Tibial nerve (tissue), 4 donors: Measurements from ENCODE around the gene DPYSL4. TPM values are rescaled to one million over a fixed set of nuclear protein-coding genes. Genes with fewer than 3 reads are reported as not detected.
"Not testable (repeated sequence)": the region's sequence is repeated elsewhere in the genome, so short reads cannot be mapped to it uniquely, and the experiment has no call there.

Experiments used
- DNase-seq, 2 donors: peaks; one replicate each; pipeline ENCODE4 v3.0.0-alpha.2; 2019; ENCODE audit warnings: low spot score in 2 of 2
- H3K27ac ChIP-seq, 4 donors: fragments of 200-600 bp; sonication (generic) in 3 of 4; one replicate each; pipeline ENCODE4 v1.5.1; 2017 to 2019; ENCODE audit warnings: mild to moderate bottlenecking in 1 of 4
- H3K27me3 ChIP-seq, 2 donors: fragments of 200-600 bp; sonication (generic) in 1 of 2; one replicate each; pipeline versions ENCODE4 v1.5.1 to v1.6.0; 2017 to 2019
- H3K36me3 ChIP-seq, 3 donors: fragments of 200-600 bp; sonication (generic); one replicate each; pipeline ENCODE4 v1.5.1; 2018 to 2019
- H3K4me1 ChIP-seq, 4 donors: fragments of 200-600 bp; sonication (generic) in 3 of 4; one replicate each; pipeline ENCODE4 v1.5.1; 2017 to 2019
- H3K4me3 ChIP-seq, 4 donors: fragments of 200-600 bp; sonication (generic) in 3 of 4; one replicate each; pipeline ENCODE4 v1.5.1; 2017 to 2019; ENCODE audit warnings: mild to moderate bottlenecking in 1 of 4, moderate library complexity in 1 of 4
- H3K9me3 ChIP-seq, 4 donors: fragments of 200-600 bp; sonication (generic) in 3 of 4; one replicate each; pipeline ENCODE4 v1.5.1; 2017 to 2019
- CTCF ChIP-seq, 5 experiments: fragments of 200-600 bp in 3 of 5; fragments of 450-650 bp in 2 of 5; sonication (generic) in 3 of 5; IDR thresholded peaks; one replicate each; pipeline ENCODE4 v1.5.1; 2016 to 2019; ENCODE audit warnings: antibody characterized with exemption in 5 of 5, mild to moderate bottlenecking in 3 of 5, moderate library complexity in 2 of 5
- EP300 ChIP-seq, 2 donors: sonication (generic); formaldehyde crosslinking; IDR thresholded peaks; one replicate each; pipeline ENCODE4 v1.6.1; 2017; ENCODE audit warnings: antibody characterized with exemption in 2 of 2, mild to moderate bottlenecking in 1 of 2
- POLR2A ChIP-seq, 2 donors: fragments of 450-650 bp; IDR thresholded peaks; one replicate each; pipeline ENCODE4 v1.6.1; 2017; ENCODE audit warnings: antibody characterized with exemption in 2 of 2, mild to moderate bottlenecking in 2 of 2, moderate library complexity in 2 of 2
- WGBS, 2 donors: methylation state at CpG; one replicate each; pipeline ENCODE4 v1.1.5; 2018; 5-methylcytosine and 5-hydroxymethylcytosine counted together
- total RNA-seq, 4 donors: library from RNA; depleted of rRNA; stranded (reverse); fragments of >200 nt; gene quantifications; one replicate each; pipeline ENCODE4 v1.1.0, GENCODE V29; 2016

Gene DPYSL4
- total RNA-seq, 4 donors from 2014 or later, result 0.21 to 3.1 (median 1.4) TPM

GRCh38 chr10:132210766-132211165 is 24.0 kb downstream of the DPYSL4 start:
- peaks cover 0 to 68% (median 0%) of the 10 kb centered on the region in 3 donors for H3K36me3 ChIP-seq
- H3K27me3 ChIP-seq, result no peaks in the 10 kb centered on the region
- no peak overlapping the region for H3K27ac ChIP-seq
- peaks cover 0 to 31% (median 0%) of the 10 kb centered on the region in 4 donors for H3K9me3 ChIP-seq
- TF ChIP-seq POLR2A (IDR thresholded peaks at IDR 0.05), result no peak
- no peak for TF ChIP-seq EP300 (IDR thresholded peaks at IDR 0.05)
- TF ChIP-seq CTCF (IDR thresholded peaks at IDR 0.05), result no peak
- no peak for DNase-seq
- no peak overlapping the region for H3K4me3 ChIP-seq
- 93 to 95% methylated on average over 14 of the region's 14 CpGs for WGBS, 2 donors
- no peaks in the 10 kb centered on the region for H3K4me1 ChIP-seq

- TF ChIP-seq POLR2A (IDR thresholded peaks at IDR 0.05) (no peak), CTCF (IDR thresholded peaks at IDR 0.05) (no peak), EP300 (IDR thresholded peaks at IDR 0.05) (no peak)
- no peak for DNase-seq
- Histone ChIP-seq H3K27ac (no peak overlapping the region), H3K9me3 (peaks cover 0 to 35% (median 0%) of the 10 kb centered on the region in 4 donors), H3K4me3 (no peak overlapping the region), H3K4me1 (no peaks in the 10 kb centered on the region), H3K27me3 (no peaks in the 10 kb centered on the region), H3K36me3 (peaks cover 0 to 71% (median 0%) of the 10 kb centered on the region in 3 donors)
- 91 to 95% methylated on average over 12 to 13 of the region's 14 CpGs for WGBS, 2 donors
Observed at GRCh38 chr10:132211246-132211645, 24.5 kb downstream of the DPYSL4 start.

GRCh38 chr10:132212816-132213215 is 26.1 kb downstream of the DPYSL4 start:
- WGBS, 2 donors, result 83 to 93% methylated on average over 3 to 9 of the region's 9 CpGs
- H3K4me1 ChIP-seq, result no peaks in the 10 kb centered on the region
- H3K27me3 ChIP-seq, result no peaks in the 10 kb centered on the region
- TF ChIP-seq CTCF (IDR thresholded peaks at IDR 0.05) (no peak), POLR2A (IDR thresholded peaks at IDR 0.05) (no peak), EP300 (IDR thresholded peaks at IDR 0.05) (no peak)
- H3K36me3 ChIP-seq, result peaks cover 0 to 82% (median 0%) of the 10 kb centered on the region in 3 donors
- no peak overlapping the region for H3K4me3 ChIP-seq
- H3K9me3 ChIP-seq, result peaks cover 0 to 47% (median 0%) of the 10 kb centered on the region in 4 donors
- DNase-seq, result no peak
- H3K27ac ChIP-seq, result no peak overlapping the region

- H3K4me1 ChIP-seq, result no peaks in the 10 kb centered on the region
- H3K27me3 ChIP-seq, result no peaks in the 10 kb centered on the region
- no peak overlapping the region for H3K4me3 ChIP-seq
- H3K36me3 ChIP-seq, result peaks cover 0 to 72% (median 0%) of the 10 kb centered on the region in 3 donors
- DNase-seq, result no peak
- peaks cover 0 to 47% (median 0%) of the 10 kb centered on the region in 4 donors for H3K9me3 ChIP-seq
- TF ChIP-seq POLR2A (IDR thresholded peaks at IDR 0.05), result no peak
- no peak for TF ChIP-seq EP300 (IDR thresholded peaks at IDR 0.05)
- TF ChIP-seq CTCF (IDR thresholded peaks at IDR 0.05), result no peak
- H3K27ac ChIP-seq, result no peak overlapping the region
- WGBS, 2 donors, result 54 to 59% methylated on average over 4 of the region's 4 CpGs
Observed at GRCh38 chr10:132213917-132214316, 27.2 kb downstream of the DPYSL4 start.

GRCh38 chr10:132216441-132216840 is 29.7 kb downstream of the DPYSL4 start:
- not testable (repeated sequence) for H3K27me3 ChIP-seq, H3K27ac ChIP-seq, H3K4me1 ChIP-seq, H3K4me3 ChIP-seq, DNase-seq
- Histone ChIP-seq H3K36me3 (peaks cover 0 to 54% (median 0%) of the 10 kb centered on the region in 3 donors), H3K9me3 (peaks cover 0 to 47% (median 0%) of the 10 kb centered on the region in 4 donors)
- 83 to 93% methylated on average over 3 of the region's 3 CpGs for WGBS, 2 donors

GRCh38 chr10:132219486-132219885 is 32.7 kb downstream of the DPYSL4 start:
- H3K27ac ChIP-seq, result no peak overlapping the region
- H3K4me1 ChIP-seq, result peaks cover 0 to 9% (median 0%) of the 10 kb centered on the region in 4 donors
- H3K9me3 ChIP-seq, result peaks cover 0 to 28% (median 0%) of the 10 kb centered on the region in 4 donors
- no peak for DNase-seq
- WGBS, 2 donors, result 74 to 89% methylated on average over 7 of the region's 7 CpGs
- H3K36me3 ChIP-seq, result peaks cover 0 to 35% (median 0%) of the 10 kb centered on the region in 3 donors
- H3K4me3 ChIP-seq, result no peak overlapping the region
- no peak for TF ChIP-seq POLR2A (IDR thresholded peaks at IDR 0.05)
- no peak for TF ChIP-seq EP300 (IDR thresholded peaks at IDR 0.05)
- TF ChIP-seq CTCF (IDR thresholded peaks at IDR 0.05), result no peak
- H3K27me3 ChIP-seq, result no peaks in the 10 kb centered on the region
